DMS114 treated with DMSO at 0.1 percent for 48 hours (cell line): ENCODE results near the gene MAP2.

ENCODE experiments used
- DNase-seq: peaks from one replicate; lab custom pipeline; 2025; ENCODE audit not compliant: unreplicated experiment; lab: John Stamatoyannopoulos, UW

MAP2 gene

GRCh38 chr2:209642146-209642820, 218.4 kb downstream of the MAP2 start:
- DNase-seq: no peak

DNA sequence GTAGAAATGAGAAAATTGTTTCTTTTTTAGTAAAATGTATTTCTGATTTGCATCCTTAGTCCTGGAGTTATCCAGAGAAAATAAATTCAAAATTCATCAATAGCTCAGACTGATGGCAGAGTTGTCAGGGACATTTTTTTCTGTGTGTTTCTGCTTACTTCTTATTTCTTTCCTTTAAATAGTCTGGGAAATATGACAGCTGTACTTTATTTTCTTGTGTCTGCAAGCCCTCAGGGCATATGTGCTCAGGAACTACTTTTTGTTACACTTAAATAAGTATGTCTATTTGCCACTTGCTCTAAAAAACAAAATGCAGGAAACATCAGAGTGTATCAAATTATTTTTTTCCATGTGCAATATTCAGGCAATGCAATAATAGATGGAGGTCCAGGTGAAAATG, 221.0 kb downstream of the MAP2 start:
- DNase-seq: no peak

DNA sequence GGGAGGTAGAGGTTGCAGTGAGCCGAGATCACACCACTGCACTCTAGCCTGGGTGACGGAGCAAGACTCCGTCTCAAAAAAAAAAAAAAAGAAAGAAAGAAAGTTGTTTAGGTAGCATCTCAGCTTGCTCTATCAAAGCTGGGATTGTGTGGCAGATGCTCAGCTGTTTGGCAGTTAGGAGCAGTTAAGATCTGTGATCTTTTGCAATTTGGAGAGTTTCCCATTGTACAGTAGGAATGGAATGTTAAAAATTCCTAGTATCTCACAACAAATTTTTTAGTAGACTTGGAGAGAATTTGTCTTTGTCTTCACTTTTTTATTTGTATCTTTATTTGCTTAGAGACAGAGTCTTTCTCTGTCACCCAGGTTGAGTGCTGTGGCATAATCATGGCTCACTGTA, 224.9 kb downstream of the MAP2 start:
- no peak for DNase-seq

GRCh38 chr2:209653134-209653533, 229.3 kb downstream of the MAP2 start:
- DNase-seq: no peak

- no peak for DNase-seq
Observed at GRCh38 chr2:209661286-209661894, 237.5 kb downstream of the MAP2 start.

DNA sequence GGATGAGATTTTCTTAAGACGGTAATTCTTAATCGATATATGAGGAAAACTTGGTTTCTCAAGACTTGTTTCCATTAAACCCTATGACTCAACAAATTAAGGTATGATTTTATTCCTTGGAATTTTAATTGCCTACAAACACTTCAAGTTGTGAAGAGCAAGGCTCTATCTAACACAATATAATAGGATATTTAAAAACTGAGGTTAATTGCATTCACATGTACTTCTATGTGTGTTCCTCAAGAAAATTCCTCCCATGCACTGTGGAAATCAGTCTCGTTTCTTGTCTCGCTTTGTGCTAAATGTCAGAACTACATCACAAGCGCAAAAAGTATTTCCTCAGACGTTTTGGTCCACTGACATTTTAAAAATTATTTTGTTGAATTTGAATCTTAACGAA, 238.2 kb downstream of the MAP2 start:
- no peak for DNase-seq

DNA sequence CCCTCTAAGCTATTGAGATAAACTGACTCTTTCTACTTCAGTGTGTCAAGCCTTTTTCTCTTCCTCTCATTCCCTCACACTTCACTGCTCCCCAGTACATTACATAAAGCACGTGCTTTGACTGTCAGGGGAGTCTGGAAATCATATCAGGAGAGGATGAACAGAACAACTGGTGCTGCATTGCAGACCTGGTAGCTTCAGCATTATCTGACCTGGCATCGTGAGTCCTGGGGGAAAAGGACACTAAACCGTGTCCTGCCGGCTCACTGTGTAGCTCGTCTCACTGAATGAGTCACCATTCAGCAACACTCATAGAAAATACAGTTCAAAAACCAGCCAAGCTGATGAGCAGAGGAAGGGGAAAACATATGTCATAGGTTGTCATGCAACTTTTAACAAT, 239.3 kb downstream of the MAP2 start:
- DNase-seq: no peak

DNA sequence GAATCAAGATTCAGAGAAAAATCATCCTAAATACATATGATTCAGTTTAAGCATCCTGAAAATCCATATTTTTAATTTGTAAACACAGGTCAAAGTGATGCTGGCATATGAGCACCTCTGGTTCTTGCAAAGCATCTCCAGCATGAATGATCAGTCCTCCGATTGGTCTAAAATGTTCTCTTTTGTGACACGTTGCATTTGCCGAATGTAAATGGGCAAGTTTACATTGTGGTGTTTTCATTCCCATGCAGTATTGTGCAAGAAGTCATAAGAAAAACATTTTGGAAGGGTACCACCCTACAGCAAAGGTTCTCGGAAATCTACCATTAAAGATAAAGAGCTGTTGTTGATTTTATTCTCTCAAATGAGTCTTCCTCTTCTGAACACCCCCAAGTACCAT, 239.8 kb downstream of the MAP2 start:
- no peak for DNase-seq

DNA sequence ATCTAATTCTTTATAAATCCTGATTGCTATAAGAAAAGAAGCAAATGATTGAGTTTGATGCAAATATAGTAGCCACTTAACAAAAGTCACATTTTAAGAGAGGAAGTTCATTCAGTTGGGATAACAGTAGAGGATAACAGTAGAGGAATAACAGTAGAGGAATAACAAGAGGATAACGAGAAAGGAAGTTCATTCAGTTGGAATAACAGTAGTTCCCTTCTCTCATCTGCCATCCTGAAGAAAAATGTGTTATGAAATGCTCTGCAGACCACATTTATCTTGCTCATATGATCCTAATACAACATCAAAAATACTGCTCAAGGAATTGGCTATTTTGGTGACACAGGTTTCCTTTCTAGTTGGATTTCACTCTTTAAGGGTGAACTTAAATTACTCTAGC, 242.4 kb downstream of the MAP2 start:
- no peak for DNase-seq

DNA sequence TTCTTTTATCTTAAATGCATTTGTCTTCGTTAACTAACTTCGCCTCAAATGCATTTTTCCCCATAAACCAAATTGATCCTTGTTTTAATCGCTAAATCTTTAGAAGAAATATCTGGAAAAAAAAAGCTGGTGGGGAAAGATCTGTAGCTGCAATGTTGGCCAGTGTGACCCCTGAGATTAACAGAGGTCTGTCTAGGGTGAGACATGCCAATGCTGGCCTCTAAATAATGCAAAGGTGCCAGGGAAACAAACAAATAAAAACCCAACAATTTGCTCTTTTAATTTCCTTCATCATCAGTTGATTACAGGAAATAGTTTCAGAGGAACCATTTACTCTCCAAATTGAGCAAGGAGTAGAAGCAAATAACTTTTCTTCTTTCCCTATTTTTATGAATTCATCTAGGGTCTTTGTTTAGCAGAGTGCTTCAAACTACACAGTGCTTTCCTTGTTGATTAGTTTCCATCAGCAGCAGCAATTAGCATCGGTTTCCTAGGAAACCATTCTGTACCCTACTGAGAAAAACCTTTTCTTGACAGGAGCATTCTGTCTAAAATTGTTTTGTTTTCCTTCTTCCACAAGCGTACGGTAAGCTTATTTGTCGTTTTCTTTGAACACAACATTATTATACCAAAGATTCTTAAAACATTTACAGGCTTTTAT, 247.3 kb downstream of the MAP2 start:
- no peak for DNase-seq

DNA sequence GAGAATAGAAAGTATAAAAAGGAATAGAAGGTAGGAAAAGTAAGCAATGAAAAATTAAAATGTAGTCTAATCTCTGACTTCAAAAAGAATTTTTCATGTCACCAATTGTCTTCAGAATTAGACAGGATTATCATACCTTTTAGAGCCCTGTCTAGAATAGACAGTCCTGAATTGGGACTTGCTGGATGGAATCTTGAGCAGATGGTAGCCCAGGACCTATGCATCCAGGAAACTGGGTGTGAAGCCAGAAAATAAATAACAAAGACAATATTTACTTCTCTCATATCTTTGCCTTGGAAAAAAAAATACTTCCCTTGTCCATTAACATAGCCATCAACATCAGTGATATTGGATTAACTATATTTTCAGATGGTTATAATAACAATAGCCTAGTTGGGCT, 250.0 kb downstream of the MAP2 start:
- no peak for DNase-seq

DNA sequence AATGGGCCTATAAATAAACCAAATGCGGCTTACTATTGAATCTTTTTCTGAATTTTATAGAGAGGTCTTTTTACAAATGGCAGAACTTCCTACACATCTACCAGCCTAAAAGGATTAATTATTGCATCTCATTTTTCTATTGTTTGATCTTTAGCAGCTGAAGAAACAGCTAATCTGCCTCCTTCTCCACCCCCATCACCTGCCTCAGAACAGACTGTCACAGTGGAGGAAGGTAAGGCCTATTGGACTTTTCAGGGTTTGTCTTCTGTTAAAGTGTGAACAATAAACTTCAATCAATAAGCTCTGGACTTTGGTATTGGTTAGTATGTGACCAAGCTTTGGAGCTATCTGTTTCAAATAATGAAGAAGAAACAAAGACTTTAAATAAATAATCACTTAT, 256.7 kb downstream of the MAP2 start:
- no peak for DNase-seq

GRCh38 chr2:209681201-209681735, 257.4 kb downstream of the MAP2 start:
- DNase-seq: no peak

DNA sequence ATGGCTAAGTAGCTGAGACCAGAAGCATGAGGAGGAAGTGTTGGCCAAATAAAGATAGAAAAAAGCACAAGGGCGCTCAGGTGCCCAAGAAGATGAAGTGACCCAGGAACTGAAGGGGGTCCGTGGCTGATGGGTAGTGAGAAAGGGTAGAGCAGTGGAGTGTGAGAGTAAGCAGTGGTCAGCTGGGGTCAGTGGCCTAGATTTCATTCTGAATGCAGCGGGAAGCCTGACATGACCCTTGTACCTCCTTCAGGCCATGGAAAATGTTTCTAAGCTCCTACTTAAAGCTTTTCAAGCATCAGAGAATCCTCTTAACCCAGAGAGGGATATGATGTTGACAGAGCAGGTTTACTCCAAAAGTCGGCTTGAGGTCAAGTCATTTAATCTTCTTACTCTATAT, 258.8 kb downstream of the MAP2 start:
- DNase-seq: no peak

DNA sequence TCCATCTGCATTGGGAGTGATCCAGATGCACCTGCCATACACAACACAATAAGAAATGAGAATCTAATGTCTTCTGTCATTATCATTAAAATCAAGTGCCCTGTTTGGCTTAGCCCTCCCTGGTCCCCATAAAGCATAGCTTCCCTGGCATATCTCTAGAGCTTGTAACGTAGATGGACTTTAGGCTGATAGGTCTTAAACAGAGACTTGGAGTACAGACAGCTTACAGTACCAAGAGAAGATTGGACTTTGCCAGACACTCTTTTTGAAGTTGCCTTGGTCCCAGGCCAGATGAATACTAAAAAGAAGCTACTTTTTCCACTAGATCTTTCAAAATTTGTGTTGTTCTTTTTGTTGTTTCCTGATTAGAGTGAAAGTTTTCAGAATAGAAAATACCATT, 261.5 kb downstream of the MAP2 start:
- DNase-seq: no peak

DNA sequence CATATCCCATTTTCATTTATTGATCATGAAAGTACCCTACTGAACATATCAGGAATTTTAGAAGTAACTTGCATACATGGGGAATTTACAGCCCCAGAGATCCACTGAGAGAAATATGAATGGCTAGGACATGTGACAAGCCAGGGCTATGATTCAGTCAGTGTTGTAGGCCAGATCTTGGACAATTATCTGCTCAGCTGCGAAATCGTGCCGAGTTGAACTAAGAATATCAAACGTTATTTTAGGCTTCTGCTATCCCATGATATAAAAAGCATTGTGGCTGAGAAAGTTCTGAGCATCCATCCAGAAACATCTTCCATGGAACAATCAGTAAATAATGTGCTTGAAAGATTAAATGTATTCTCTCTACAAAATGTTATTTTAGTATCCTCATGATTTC, 262.1 kb downstream of the MAP2 start:
- no peak for DNase-seq

- DNase-seq: no peak
Observed at GRCh38 chr2:209686448-209686847, 262.6 kb downstream of the MAP2 start.

- DNase-seq: no peak
Observed at GRCh38 chr2:209687323-209687969, 263.6 kb downstream of the MAP2 start.

GRCh38 chr2:209688385-209688784, 264.5 kb downstream of the MAP2 start:
- no peak for DNase-seq

DNA sequence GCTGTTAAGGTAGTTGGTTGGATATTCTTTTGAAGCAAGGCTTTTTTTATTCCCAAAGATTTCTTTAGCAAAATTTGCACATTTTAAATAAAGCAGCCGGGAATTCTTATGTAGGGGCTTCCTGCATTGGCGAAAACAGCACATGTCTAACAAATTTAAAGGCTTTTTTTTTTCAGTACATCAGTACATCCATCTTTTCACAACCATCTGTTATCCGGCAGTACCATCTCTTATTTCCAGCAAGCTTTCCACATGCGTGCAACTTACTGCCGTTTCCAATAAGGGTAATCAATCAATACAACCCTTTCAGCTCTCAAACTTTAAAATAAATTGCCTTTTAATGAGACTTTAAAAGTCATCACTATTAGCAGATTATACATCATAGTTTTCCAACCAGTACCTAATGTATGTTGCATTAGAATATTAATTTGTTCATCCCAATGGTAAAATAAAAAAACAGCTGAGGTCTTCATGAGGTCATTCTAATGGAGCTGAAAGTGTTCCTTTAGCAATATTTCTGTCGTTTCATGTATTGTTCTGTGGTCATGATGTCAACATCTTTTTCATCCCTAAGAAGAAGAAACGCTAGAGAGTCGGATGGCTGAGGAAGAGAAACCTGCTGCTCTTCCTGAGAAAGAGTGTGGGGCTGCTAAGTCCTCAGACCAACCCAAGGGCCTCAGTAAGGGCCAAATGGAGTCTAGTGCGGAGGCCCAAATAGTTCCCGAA, 266.3 kb downstream of the MAP2 start:
- DNase-seq: no peak

DNA sequence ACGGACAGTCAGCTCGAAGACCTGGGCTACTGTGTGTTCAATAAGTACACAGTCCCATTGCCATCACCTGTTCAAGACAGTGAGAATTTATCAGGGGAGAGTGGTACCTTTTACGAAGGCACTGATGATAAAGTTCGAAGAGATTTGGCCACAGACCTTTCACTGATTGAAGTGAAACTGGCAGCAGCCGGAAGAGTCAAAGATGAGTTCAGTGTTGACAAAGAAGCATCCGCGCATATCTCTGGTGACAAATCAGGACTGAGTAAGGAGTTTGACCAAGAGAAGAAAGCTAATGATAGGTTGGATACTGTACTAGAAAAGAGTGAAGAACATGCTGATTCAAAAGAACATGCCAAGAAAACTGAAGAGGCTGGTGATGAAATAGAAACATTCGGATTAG, 270.9 kb downstream of the MAP2 start:
- no peak for DNase-seq
